PC-9 (cell line): Measurements from ENCODE around the gene TBCK. TPM values are rescaled to one million over a fixed set of nuclear protein-coding genes. Genes with fewer than 3 reads are reported as not detected.

Experiments
- BruUV-seq: library from RNA; stranded (reverse); fragments of 400-500 nt; replicated peaks from 2 replicates; lab custom pipeline; 2021; lab: Mats Ljungman, UMichigan
- CTCF ChIA-PET: fragments of 300-600 bp; sonication (Branson Sonifier 250); formaldehyde crosslinking; loops from one replicate; lab custom pipeline; 2022; ENCODE audit warnings: antibody characterized with exemption; lab: Charles Lee
- POLR2A ChIA-PET: fragments of 300-600 bp; sonication (Branson Sonifier 250); formaldehyde crosslinking; loops from one replicate; lab custom pipeline; 2022; ENCODE audit warnings: antibody characterized with exemption; ENCODE audit not compliant: unreplicated experiment; lab: Charles Lee
- DNase-seq, 2 experiments: peaks; one replicate each; pipeline versions ENCODE4 v3.0.0 to v3.0.0-alpha.2; 2015 to 2022; ENCODE audit warnings: mixed read lengths in 1 of 2
- H2AFZ ChIP-seq: fragments of 200-600 bp; sonication (generic); 2 replicates; pipeline ENCODE4 v1.8.1; 2017; ENCODE audit warnings: antibody characterized with exemption
- H3F3A ChIP-seq: fragments of 200-600 bp; sonication (generic); 2 replicates; pipeline ENCODE4 v1.8.1; 2017; ENCODE audit warnings: antibody characterized with exemption, mild to moderate bottlenecking, low read depth; ENCODE audit not compliant: insufficient read depth
- H3K27ac ChIP-seq: fragments of 200-600 bp; sonication (generic); 2 replicates; pipeline ENCODE4 v1.6.1; 2016; ENCODE audit warnings: mixed run types
- H3K27me3 ChIP-seq: fragments of 200-600 bp; sonication (generic); 2 replicates; pipeline ENCODE4 v1.6.1; 2016; ENCODE audit warnings: low read depth, mixed run types; ENCODE audit not compliant: insufficient read depth
- H3K36me3 ChIP-seq: fragments of 200-600 bp; sonication (generic); 2 replicates; pipeline ENCODE4 v1.6.1; 2016; ENCODE audit warnings: low read depth, mixed run types
- H3K4me1 ChIP-seq: fragments of 200-600 bp; sonication (generic); replicated peaks from 2 replicates; pipeline ENCODE4 v1.6.1; 2016; ENCODE audit warnings: mixed run types; ENCODE audit not compliant: insufficient read depth
- H3K4me2 ChIP-seq: fragments of 200-600 bp; sonication (generic); 2 replicates; pipeline ENCODE4 v1.6.1; 2017; ENCODE audit warnings: mixed run types
- H3K4me3 ChIP-seq: fragments of 200-600 bp; sonication (generic); 2 replicates; pipeline ENCODE4 v1.6.1; 2016; ENCODE audit warnings: mixed run types
- H3K79me2 ChIP-seq: fragments of 200-600 bp; sonication (generic); 2 replicates; pipeline ENCODE4 v1.6.1; 2017; ENCODE audit warnings: low read depth, mixed run types
- H3K9me2 ChIP-seq: fragments of 200-600 bp; sonication (generic); 2 replicates; pipeline ENCODE4 v1.8.1; 2017; ENCODE audit warnings: mild to moderate bottlenecking; ENCODE audit not compliant: insufficient read depth
- H3K9me3 ChIP-seq: fragments of 200-600 bp; sonication (generic); 2 replicates; pipeline ENCODE4 v1.8.1; 2016; ENCODE audit warnings: low read depth; ENCODE audit not compliant: insufficient read depth
- H4K20me1 ChIP-seq: fragments of 200-600 bp; sonication (generic); 2 replicates; pipeline ENCODE4 v1.8.1; 2017; ENCODE audit not compliant: insufficient read depth
- CTCF ChIP-seq: fragments of 200-600 bp; sonication (generic); conservative IDR thresholded peaks from 2 replicates; pipeline ENCODE4 v1.6.1; 2017; ENCODE audit warnings: mixed run types, antibody characterized with exemption, mild to moderate bottlenecking, moderate library complexity
- EZH2 ChIP-seq: fragments of 200-600 bp; sonication (generic); IDR thresholded peaks from 2 replicates; pipeline ENCODE4 v1.8.0; 2017; ENCODE audit warnings: antibody characterized with exemption, low read depth
- intact Hi-C: fragments of 100-400 bp; cut with micrococcal nuclease; formaldehyde crosslinking; loops from one replicate; pipeline ENCODE4 v1.10.0; 2022; ENCODE audit not compliant: unreplicated experiment
- total RNA-seq: library from RNA; stranded (reverse); gene quantifications from 2 replicates; pipeline ENCODE4 v1.2.3, GENCODE V29; 2021

The TBCK gene
- total RNA-seq, 1 experiment from 2014 or later: 18.7 TPM

GRCh38 chr4:106297245-106298035 lies 18.6 kb downstream of the TBCK start:
- TF ChIP-seq CTCF: no peak
- TF ChIP-seq EZH2: no peak
- H3F3A ChIP-seq: no peaks in the 10 kb centered on the region
- H3K27me3 ChIP-seq: no peaks in the 10 kb centered on the region
- no peaks in the 10 kb centered on the region for H4K20me1 ChIP-seq
- no peak overlapping the region for H3K4me3 ChIP-seq
- H3K4me1 ChIP-seq: no peaks in the 10 kb centered on the region
- no peaks in the 10 kb centered on the region for H3K9me3 ChIP-seq
- BruUV-seq: no TSS peak
- no peaks in the 10 kb centered on the region for H3K79me2 ChIP-seq
- H3K36me3 ChIP-seq: no peaks in the 10 kb centered on the region
- no peak for DNase-seq
- no peak overlapping the region for H2AFZ ChIP-seq
- ChIA-PET POLR2A (no interaction called here), CTCF (no interaction called here)
- no peak overlapping the region for H3K4me2 ChIP-seq
- no peaks in the 10 kb centered on the region for H3K9me2 ChIP-seq
- no peak overlapping the region for H3K27ac ChIP-seq
- intact Hi-C loops: no loop called here

- ChIA-PET POLR2A (no interaction called here), CTCF (no interaction called here)
- Histone ChIP-seq H4K20me1 (no peaks in the 10 kb centered on the region), H3K79me2 (no peaks in the 10 kb centered on the region), H3K27me3 (no peaks in the 10 kb centered on the region), H3K36me3 (no peaks in the 10 kb centered on the region), H2AFZ (no peak overlapping the region), H3K27ac (no peak overlapping the region), H3K9me3 (no peaks in the 10 kb centered on the region), H3K9me2 (no peaks in the 10 kb centered on the region), H3F3A (no peaks in the 10 kb centered on the region), H3K4me1 (no peaks in the 10 kb centered on the region), H3K4me2 (no peak overlapping the region), H3K4me3 (no peak overlapping the region)
- TF ChIP-seq CTCF (no peak), EZH2 (no peak)
- intact Hi-C loops: no loop called here
- no peak for DNase-seq
- no TSS peak for BruUV-seq
These were observed 21.9 kb downstream of the TBCK start for GRCh38 chr4:106294062-106294461.

GRCh38 chr4:106291678-106292077 lies 24.3 kb downstream of the TBCK start:
- Histone ChIP-seq H2AFZ (no peak overlapping the region), H3K9me3 (no peaks in the 10 kb centered on the region), H3K4me3 (no peak overlapping the region), H3K36me3 (no peaks in the 10 kb centered on the region), H3K4me2 (no peak overlapping the region), H3K9me2 (no peaks in the 10 kb centered on the region), H3K27ac (no peak overlapping the region), H3K27me3 (no peaks in the 10 kb centered on the region), H3K79me2 (no peaks in the 10 kb centered on the region), H3F3A (no peaks in the 10 kb centered on the region), H4K20me1 (no peaks in the 10 kb centered on the region), H3K4me1 (no peaks in the 10 kb centered on the region)
- DNase-seq: no peak
- no TSS peak for BruUV-seq
- ChIA-PET CTCF (interaction anchor here (0.6 kb wide), 1 partner anchor 610 kb away, joined by 3 read pairs; no protein-coding TSS in a partner anchor), POLR2A (no interaction called here)
- intact Hi-C loops: no loop called here
- no peak for TF ChIP-seq CTCF
- TF ChIP-seq EZH2: no peak
